ENCODE results near the gene CBR1. TPM values are rescaled to one million over a fixed set of nuclear protein-coding genes. Genes with fewer than 3 reads are reported as not detected.

Gene CBR1
- polyA plus RNA-seq, 2 donors = 102 to 207 TPM

- WGBS, 2 donors = 65 to 83% methylated on average over 1 of the region's 1 CpG
- Histone ChIP-seq H3K36me3 (ENCODE audit: control insufficient read depth in 2 of 2, insufficient read depth in 2 of 2, low read length in 1 of 2) (peaks cover 14 to 34% of the 10 kb centered on the region in 2 donors), H3K4me3 (ENCODE audit: low read depth in 1 of 2, low read length in 2 of 2) (no peak overlapping the region)
These were observed 23.8 kb upstream of the CBR1 start for GRCh38 chr21:36045993-36046392.

GRCh38 chr21:36047139-36047538, 22.7 kb upstream of the CBR1 start:
- Histone ChIP-seq H3K27ac (ENCODE audit: low read depth in 2 of 2, low read length in 1 of 2) (no peak overlapping the region), H3K27me3 (ENCODE audit: control insufficient read depth in 1 of 2, insufficient read depth in 2 of 2, low read length in 2 of 2) (no peaks in the 10 kb centered on the region), H3K9me3 (ENCODE audit: control insufficient read depth in 2 of 2, insufficient read depth in 1 of 2, low read depth in 1 of 2, low read length in 1 of 2) (no peaks in the 10 kb centered on the region), H3K4me3 (ENCODE audit: low read depth in 1 of 2, low read length in 2 of 2) (no peak overlapping the region), H3K36me3 (ENCODE audit: control insufficient read depth in 2 of 2, insufficient read depth in 2 of 2, low read length in 1 of 2) (peaks cover 16 to 31% of the 10 kb centered on the region in 2 donors), H3K4me1 (ENCODE audit: control insufficient read depth in 2 of 2, insufficient read depth in 2 of 2, low read length in 1 of 2) (no peaks in the 10 kb centered on the region)
- 85 to 89% methylated on average over 7 of the region's 7 CpGs for WGBS, 2 donors

More at GRCh38 chr21:36045993-36046392, 23.8 kb upstream of the CBR1 start:
- Histone ChIP-seq H3K27ac (ENCODE audit: low read depth in 2 of 2, low read length in 1 of 2) (no peak overlapping the region), H3K27me3 (ENCODE audit: control insufficient read depth in 1 of 2, insufficient read depth in 2 of 2, low read length in 2 of 2) (no peaks in the 10 kb centered on the region), H3K9me3 (ENCODE audit: control insufficient read depth in 2 of 2, insufficient read depth in 1 of 2, low read depth in 1 of 2, low read length in 1 of 2) (no peaks in the 10 kb centered on the region), H3K4me1 (ENCODE audit: control insufficient read depth in 2 of 2, insufficient read depth in 2 of 2, low read length in 1 of 2) (no peaks in the 10 kb centered on the region)

GRCh38 chr21:36048357-36048756, 21.5 kb upstream of the CBR1 start:
- Histone ChIP-seq H3K27me3 (ENCODE audit: control insufficient read depth in 1 of 2, insufficient read depth in 2 of 2, low read length in 2 of 2) (no peaks in the 10 kb centered on the region), H3K9me3 (ENCODE audit: control insufficient read depth in 2 of 2, insufficient read depth in 1 of 2, low read depth in 1 of 2, low read length in 1 of 2) (no peaks in the 10 kb centered on the region), H3K36me3 (ENCODE audit: control insufficient read depth in 2 of 2, insufficient read depth in 2 of 2, low read length in 1 of 2) (peaks cover 19 to 36% of the 10 kb centered on the region in 2 donors), H3K27ac (ENCODE audit: low read depth in 2 of 2, low read length in 1 of 2) (no peak overlapping the region), H3K4me3 (ENCODE audit: low read depth in 1 of 2, low read length in 2 of 2) (no peak overlapping the region), H3K4me1 (ENCODE audit: control insufficient read depth in 2 of 2, insufficient read depth in 2 of 2, low read length in 1 of 2) (peaks cover 0 to 6% of the 10 kb centered on the region in 2 donors)
- WGBS, 2 donors = 89 to 92% methylated on average over 7 of the region's 7 CpGs

GRCh38 chr21:36052860-36053714, 16.7 kb upstream of the CBR1 start:
- Histone ChIP-seq H3K4me1 (ENCODE audit: control insufficient read depth in 2 of 2, insufficient read depth in 2 of 2, low read length in 1 of 2) (peaks cover 0 to 6% of the 10 kb centered on the region in 2 donors), H3K27me3 (ENCODE audit: control insufficient read depth in 1 of 2, insufficient read depth in 2 of 2, low read length in 2 of 2) (no peaks in the 10 kb centered on the region), H3K36me3 (ENCODE audit: control insufficient read depth in 2 of 2, insufficient read depth in 2 of 2, low read length in 1 of 2) (peaks cover 22 to 27% of the 10 kb centered on the region in 2 donors), H3K27ac (ENCODE audit: low read depth in 2 of 2, low read length in 1 of 2) (peak overlapping the region; percentile 76 to 80), H3K4me3 (ENCODE audit: low read depth in 1 of 2, low read length in 2 of 2) (no peak overlapping the region), H3K9me3 (ENCODE audit: control insufficient read depth in 2 of 2, insufficient read depth in 1 of 2, low read depth in 1 of 2, low read length in 1 of 2) (no peaks in the 10 kb centered on the region)
- 50 to 62% methylated on average over 10 of the region's 10 CpGs for WGBS, 2 donors

- H3K4me1 ChIP-seq (ENCODE audit: control insufficient read depth in 2 of 2, insufficient read depth in 2 of 2, low read length in 1 of 2) = peaks cover 0 to 6% of the 10 kb centered on the region in 2 donors
- no peaks in the 10 kb centered on the region for H3K9me3 ChIP-seq (ENCODE audit: control insufficient read depth in 2 of 2, insufficient read depth in 1 of 2, low read depth in 1 of 2, low read length in 1 of 2)
- peaks cover 22 to 26% of the 10 kb centered on the region in 2 donors for H3K36me3 ChIP-seq (ENCODE audit: control insufficient read depth in 2 of 2, insufficient read depth in 2 of 2, low read length in 1 of 2)
- peak overlapping the region; percentile 3 to 72 for H3K27ac ChIP-seq (ENCODE audit: low read depth in 2 of 2, low read length in 1 of 2)
- no peak overlapping the region for H3K4me3 ChIP-seq (ENCODE audit: low read depth in 1 of 2, low read length in 2 of 2)
- no peaks in the 10 kb centered on the region for H3K27me3 ChIP-seq (ENCODE audit: control insufficient read depth in 1 of 2, insufficient read depth in 2 of 2, low read length in 2 of 2)
- 80 to 86% methylated on average over 3 of the region's 3 CpGs for WGBS, 2 donors
These were observed 16.1 kb upstream of the CBR1 start for GRCh38 chr21:36053715-36054062.

- H3K9me3 ChIP-seq (ENCODE audit: control insufficient read depth in 2 of 2, insufficient read depth in 1 of 2, low read depth in 1 of 2, low read length in 1 of 2) = no peaks in the 10 kb centered on the region
- no peak overlapping the region for H3K4me3 ChIP-seq (ENCODE audit: low read depth in 1 of 2, low read length in 2 of 2)
- no peak overlapping the region for H3K27ac ChIP-seq (ENCODE audit: low read depth in 2 of 2, low read length in 1 of 2)
- peaks cover 0 to 6% of the 10 kb centered on the region in 2 donors for H3K4me1 ChIP-seq (ENCODE audit: control insufficient read depth in 2 of 2, insufficient read depth in 2 of 2, low read length in 1 of 2)
- H3K36me3 ChIP-seq (ENCODE audit: control insufficient read depth in 2 of 2, insufficient read depth in 2 of 2, low read length in 1 of 2) = peaks cover 22 to 23% of the 10 kb centered on the region in 2 donors
- no peaks in the 10 kb centered on the region for H3K27me3 ChIP-seq (ENCODE audit: control insufficient read depth in 1 of 2, insufficient read depth in 2 of 2, low read length in 2 of 2)
- 91% methylated on average over 3 of the region's 3 CpGs for WGBS, 2 donors
These were observed 14.3 kb upstream of the CBR1 start for GRCh38 chr21:36055551-36055950.

- Histone ChIP-seq H3K4me3 (ENCODE audit: low read depth in 1 of 2, low read length in 2 of 2) (peak overlapping the region; percentile 71 to 99), H3K36me3 (ENCODE audit: control insufficient read depth in 2 of 2, insufficient read depth in 2 of 2, low read length in 1 of 2) (peaks cover 3 to 13% of the 10 kb centered on the region in 2 donors)
- WGBS, 2 donors = 0 to 1% methylated on average over 34 of the region's 34 CpGs
These were observed 10.0 kb upstream of the CBR1 start for GRCh38 chr21:36059823-36060158.

GRCh38 chr21:36060159-36060921, 9.5 kb upstream of the CBR1 start, which contains the start of gene SETD4:
Gene SETD4, minus strand, starts transcription at chr21:36060526. Its CDS starts 1,638 bp downstream, at chr21:36058888.
- Histone ChIP-seq H3K9me3 (ENCODE audit: control insufficient read depth in 2 of 2, insufficient read depth in 1 of 2, low read depth in 1 of 2, low read length in 1 of 2) (no peaks in the 10 kb centered on the region), H3K4me1 (ENCODE audit: control insufficient read depth in 2 of 2, insufficient read depth in 2 of 2, low read length in 1 of 2) (no peaks in the 10 kb centered on the region)
- WGBS, 2 donors = 0% methylated on average over 57 of the region's 57 CpGs

More at GRCh38 chr21:36059823-36060158, 10.0 kb upstream of the CBR1 start:
- no peaks in the 10 kb centered on the region for H3K9me3 ChIP-seq (ENCODE audit: control insufficient read depth in 2 of 2, insufficient read depth in 1 of 2, low read depth in 1 of 2, low read length in 1 of 2)
- H3K27ac ChIP-seq (ENCODE audit: low read depth in 2 of 2, low read length in 1 of 2) = peak overlapping the region; percentile 91 to 96
- H3K4me1 ChIP-seq (ENCODE audit: control insufficient read depth in 2 of 2, insufficient read depth in 2 of 2, low read length in 1 of 2) = no peaks in the 10 kb centered on the region
- no peaks in the 10 kb centered on the region for H3K27me3 ChIP-seq (ENCODE audit: control insufficient read depth in 1 of 2, insufficient read depth in 2 of 2, low read length in 2 of 2)

DNA sequence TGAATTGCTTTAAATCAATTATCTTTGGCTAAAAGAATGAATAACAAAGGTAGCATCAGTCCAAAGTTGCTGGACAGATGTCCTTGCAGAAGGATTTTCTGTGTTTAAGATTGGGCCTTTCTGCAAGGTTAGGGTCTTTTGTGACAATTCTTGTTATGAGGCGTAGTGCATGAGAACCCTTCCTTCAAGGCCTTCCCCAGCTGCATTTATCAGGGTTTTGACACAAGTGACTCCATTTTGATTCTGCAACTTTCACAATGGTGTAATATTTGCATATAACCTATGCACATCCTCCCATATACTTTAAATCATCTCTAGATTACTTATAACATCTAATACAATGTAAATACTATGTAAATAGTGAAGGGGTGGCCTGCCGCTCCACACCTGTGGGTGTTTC, 8.4 kb upstream of the CBR1 start:
- WGBS, 2 donors = 95 to 97% methylated on average over 2 of the region's 2 CpGs
- Histone ChIP-seq H3K4me1 (ENCODE audit: control insufficient read depth in 2 of 2, insufficient read depth in 2 of 2, low read length in 1 of 2) (no peaks in the 10 kb centered on the region), H3K36me3 (ENCODE audit: control insufficient read depth in 2 of 2, insufficient read depth in 2 of 2, low read length in 1 of 2) (peaks cover 3 to 8% of the 10 kb centered on the region in 2 donors), H3K27ac (ENCODE audit: low read depth in 2 of 2, low read length in 1 of 2) (no peak overlapping the region), H3K9me3 (ENCODE audit: control insufficient read depth in 2 of 2, insufficient read depth in 1 of 2, low read depth in 1 of 2, low read length in 1 of 2) (no peaks in the 10 kb centered on the region), H3K4me3 (ENCODE audit: low read depth in 1 of 2, low read length in 2 of 2) (no peak overlapping the region), H3K27me3 (ENCODE audit: control insufficient read depth in 1 of 2, insufficient read depth in 2 of 2, low read length in 2 of 2) (no peaks in the 10 kb centered on the region)

More at GRCh38 chr21:36060159-36060921, 9.5 kb upstream of the CBR1 start, which contains the start of gene SETD4:
- Histone ChIP-seq H3K27me3 (ENCODE audit: control insufficient read depth in 1 of 2, insufficient read depth in 2 of 2, low read length in 2 of 2) (no peaks in the 10 kb centered on the region), H3K36me3 (ENCODE audit: control insufficient read depth in 2 of 2, insufficient read depth in 2 of 2, low read length in 1 of 2) (peaks cover 3 to 13% of the 10 kb centered on the region in 2 donors), H3K27ac (ENCODE audit: low read depth in 2 of 2, low read length in 1 of 2) (peak within 1 kb of the TSS; percentile 91 to 96), H3K4me3 (ENCODE audit: low read depth in 1 of 2, low read length in 2 of 2) (peak within 1 kb of the TSS; percentile 71 to 99)

Data from esophagus (tissue), 2 donors.